ENCODE data around the gene MKRN1. TPM values are rescaled to one million over a fixed set of nuclear protein-coding genes. Genes with fewer than 3 reads are reported as not detected.

Gene MKRN1
- total RNA-seq, 1 donor from 2014 or later: 121 TPM

DNA sequence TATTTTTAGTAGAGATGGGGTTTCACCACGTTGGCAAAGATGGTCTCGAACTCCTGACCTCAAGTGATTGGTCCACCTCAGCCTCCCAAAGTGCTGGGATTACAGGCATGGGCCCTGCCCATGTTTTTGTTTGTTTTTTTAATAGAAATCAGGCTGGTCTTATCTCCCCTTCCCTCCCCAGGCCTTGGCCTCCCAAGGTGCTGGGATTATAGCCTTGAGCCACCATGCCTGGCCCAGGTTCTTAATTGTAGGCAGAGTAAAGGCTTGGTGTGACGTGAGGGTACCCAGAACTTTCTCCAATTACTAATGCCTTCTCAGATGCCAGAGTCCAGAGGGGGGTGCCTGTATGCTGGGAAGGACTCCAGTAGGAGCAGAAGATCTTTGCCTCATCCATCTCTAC lies 5.2 kb upstream of the MKRN1 start:
- DNase-seq (ENCODE audit: low spot score): no peak
- no peak overlapping the region for H3K9ac ChIP-seq
- peaks cover 9% of the 10 kb centered on the region for H3K27me3 Mint-ChIP-seq (ENCODE audit: insufficient read depth, low read depth)
- H3K4me3 ChIP-seq: no peak overlapping the region
- H3K9me3 Mint-ChIP-seq: no peaks in the 10 kb centered on the region
- H3K4me1 Mint-ChIP-seq: peaks cover 5% of the 10 kb centered on the region
- peaks cover 11% of the 10 kb centered on the region for H3F3A ChIP-seq (ENCODE audit: low read depth)
- no peaks in the 10 kb centered on the region for H3K27me3 ChIP-seq
- H3K79me2 ChIP-seq (ENCODE audit: low read depth): no peaks in the 10 kb centered on the region
- H3K27ac Mint-ChIP-seq: no peak overlapping the region
- no peak overlapping the region for H3K27ac ChIP-seq
- H3K36me3 Mint-ChIP-seq: no peaks in the 10 kb centered on the region
- TF ChIP-seq EZH2phosphoT487 (IDR thresholded peaks at IDR 0.05): no peak
- TF ChIP-seq EZH2 (IDR thresholded peaks at IDR 0.05): no peak
- TF ChIP-seq, protein P1, sequence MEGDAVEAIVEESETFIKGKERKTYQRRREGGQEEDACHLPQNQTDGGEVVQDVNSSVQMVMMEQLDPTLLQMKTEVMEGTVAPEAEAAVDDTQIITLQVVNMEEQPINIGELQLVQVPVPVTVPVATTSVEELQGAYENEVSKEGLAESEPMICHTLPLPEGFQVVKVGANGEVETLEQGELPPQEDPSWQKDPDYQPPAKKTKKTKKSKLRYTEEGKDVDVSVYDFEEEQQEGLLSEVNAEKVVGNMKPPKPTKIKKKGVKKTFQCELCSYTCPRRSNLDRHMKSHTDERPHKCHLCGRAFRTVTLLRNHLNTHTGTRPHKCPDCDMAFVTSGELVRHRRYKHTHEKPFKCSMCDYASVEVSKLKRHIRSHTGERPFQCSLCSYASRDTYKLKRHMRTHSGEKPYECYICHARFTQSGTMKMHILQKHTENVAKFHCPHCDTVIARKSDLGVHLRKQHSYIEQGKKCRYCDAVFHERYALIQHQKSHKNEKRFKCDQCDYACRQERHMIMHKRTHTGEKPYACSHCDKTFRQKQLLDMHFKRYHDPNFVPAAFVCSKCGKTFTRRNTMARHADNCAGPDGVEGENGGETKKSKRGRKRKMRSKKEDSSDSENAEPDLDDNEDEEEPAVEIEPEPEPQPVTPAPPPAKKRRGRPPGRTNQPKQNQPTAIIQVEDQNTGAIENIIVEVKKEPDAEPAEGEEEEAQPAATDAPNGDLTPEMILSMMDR (IDR thresholded peaks at IDR 0.05): no peak
- peaks cover 9% of the 10 kb centered on the region for H3K4me1 ChIP-seq
- no peaks in the 10 kb centered on the region for H3K36me3 ChIP-seq
- H3K9me3 ChIP-seq (ENCODE audit: low read depth): no peaks in the 10 kb centered on the region
- H2AFZ ChIP-seq (replicated peaks): no peak overlapping the region
- no peak overlapping the region for H3K4me3 Mint-ChIP-seq
- no peak overlapping the region for H3K4me2 ChIP-seq
- no peaks in the 10 kb centered on the region for H4K20me1 ChIP-seq (ENCODE audit: low read depth)

DNA sequence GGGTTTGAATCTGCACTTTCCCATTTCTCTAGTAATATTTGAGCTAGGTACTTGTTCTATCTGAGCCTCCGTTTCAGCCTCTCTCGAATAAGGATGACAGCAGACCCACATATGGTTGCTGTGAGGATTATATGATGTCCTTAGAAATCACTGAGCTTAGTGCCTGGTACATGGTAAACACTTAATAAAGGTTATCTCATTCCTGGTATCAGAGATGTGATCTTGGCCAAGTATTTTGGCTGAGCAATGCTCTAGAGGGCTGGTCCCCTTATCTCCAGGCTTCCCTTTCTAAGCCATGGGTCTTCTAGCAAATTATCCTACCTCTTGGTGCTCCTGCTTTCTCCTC lies 407 bp upstream of the MKRN1 start:
- Histone ChIP-seq H3K79me2 (ENCODE audit: low read depth) (peaks cover 42% of the 10 kb centered on the region), H3K4me3 (peak overlapping the region; percentile 85), H3K27me3 (no peaks in the 10 kb centered on the region), H3K9me3 (ENCODE audit: low read depth) (no peaks in the 10 kb centered on the region), H3K27ac (no peak overlapping the region), H4K20me1 (ENCODE audit: low read depth) (peaks cover 32% of the 10 kb centered on the region), H3K9ac (no peak overlapping the region), H3F3A (ENCODE audit: low read depth) (peaks cover 32% of the 10 kb centered on the region), H3K4me2 (peak overlapping the region; percentile 85), H2AFZ (replicated peaks) (peak overlapping the region; percentile 96), H3K36me3 (no peaks in the 10 kb centered on the region), H3K4me1 (peaks cover 10% of the 10 kb centered on the region)
- Mint-ChIP-seq H3K27ac (no peak overlapping the region), H3K27me3 (ENCODE audit: insufficient read depth, low read depth) (peaks cover 9% of the 10 kb centered on the region), H3K9me3 (no peaks in the 10 kb centered on the region), H3K4me3 (peak overlapping the region; percentile 99), H3K36me3 (peaks cover 4% of the 10 kb centered on the region), H3K4me1 (peaks cover 18% of the 10 kb centered on the region)
- TF ChIP-seq EZH2 (IDR thresholded peaks at IDR 0.05) (no peak), EZH2phosphoT487 (IDR thresholded peaks at IDR 0.05) (no peak)
- TF ChIP-seq, protein P1 (IDR thresholded peaks at IDR 0.05): no peak
- no peak for DNase-seq (ENCODE audit: low spot score)

DNA sequence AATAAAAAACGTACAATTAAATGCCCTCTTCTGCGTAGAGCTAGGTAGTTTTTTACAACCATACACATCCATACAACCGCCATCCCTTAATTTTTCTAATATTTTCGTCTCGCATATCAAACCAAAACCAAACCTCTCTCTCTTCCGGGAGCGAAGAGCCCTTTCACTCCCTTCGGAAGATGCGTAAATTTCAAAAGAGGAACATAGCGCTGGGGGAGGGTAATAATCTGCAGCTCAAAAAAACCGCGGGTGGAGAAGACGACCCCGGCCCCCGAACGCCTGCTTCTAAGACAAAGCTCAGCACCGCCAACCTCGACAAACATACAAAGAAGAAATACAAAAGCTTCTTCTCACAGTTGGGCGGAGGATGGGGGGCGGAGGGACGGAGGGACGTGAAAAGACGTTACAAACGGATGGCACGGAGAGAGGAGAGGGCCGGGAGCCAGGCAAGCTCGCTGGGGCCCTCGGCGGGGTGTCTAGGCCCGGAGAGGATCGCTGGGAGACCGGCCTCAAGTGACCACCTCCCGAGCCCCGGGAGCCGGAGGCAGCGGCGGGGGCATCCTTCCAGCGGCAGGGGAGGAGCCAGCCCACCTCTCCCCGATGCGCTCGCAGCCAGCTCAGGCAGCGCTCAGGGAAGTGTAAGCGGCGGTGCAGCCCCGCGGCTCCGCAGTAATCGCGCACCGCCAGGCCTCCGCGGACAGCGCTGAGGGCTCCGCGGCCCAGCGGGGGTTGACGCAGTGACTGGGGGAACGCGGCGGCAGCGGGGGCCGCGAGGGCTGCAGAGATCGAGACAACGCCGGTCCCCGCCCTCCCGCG lies 851 bp downstream of the MKRN1 start:
- Histone ChIP-seq H3K4me1 (peaks cover 10% of the 10 kb centered on the region), H2AFZ (replicated peaks) (peak overlapping the region; percentile 72), H3K36me3 (no peaks in the 10 kb centered on the region), H3K79me2 (ENCODE audit: low read depth) (peaks cover 54% of the 10 kb centered on the region), H3K4me3 (peak overlapping the region; percentile 85), H3K9me3 (ENCODE audit: low read depth) (no peaks in the 10 kb centered on the region), H3F3A (ENCODE audit: low read depth) (peaks cover 32% of the 10 kb centered on the region), H3K9ac (peak overlapping the region; percentile 82), H3K27ac (peak overlapping the region; percentile 96), H4K20me1 (ENCODE audit: low read depth) (peaks cover 45% of the 10 kb centered on the region), H3K4me2 (peak overlapping the region; percentile 85), H3K27me3 (no peaks in the 10 kb centered on the region)
- Mint-ChIP-seq H3K4me3 (peak overlapping the region; percentile 99), H3K4me1 (peaks cover 18% of the 10 kb centered on the region), H3K9me3 (no peaks in the 10 kb centered on the region), H3K36me3 (peaks cover 4% of the 10 kb centered on the region), H3K27ac (peak overlapping the region; percentile 86), H3K27me3 (ENCODE audit: insufficient read depth, low read depth) (peaks cover 6% of the 10 kb centered on the region)
- peak; percentile 86 for DNase-seq (ENCODE audit: low spot score)
- TF ChIP-seq EZH2 (IDR thresholded peaks at IDR 0.05) (no peak), EZH2phosphoT487 (IDR thresholded peaks at IDR 0.05) (no peak)
- TF ChIP-seq, protein P1 (IDR thresholded peaks at IDR 0.05): no peak

Measured in neural progenitor cell (in vitro differentiated cells).